ENCODE results near the gene OR4K17.
"Not testable (repeated sequence)": the region's sequence is repeated elsewhere in the genome, so short reads cannot be mapped to it uniquely, and the experiment has no call there.

Gene OR4K17, protein sequence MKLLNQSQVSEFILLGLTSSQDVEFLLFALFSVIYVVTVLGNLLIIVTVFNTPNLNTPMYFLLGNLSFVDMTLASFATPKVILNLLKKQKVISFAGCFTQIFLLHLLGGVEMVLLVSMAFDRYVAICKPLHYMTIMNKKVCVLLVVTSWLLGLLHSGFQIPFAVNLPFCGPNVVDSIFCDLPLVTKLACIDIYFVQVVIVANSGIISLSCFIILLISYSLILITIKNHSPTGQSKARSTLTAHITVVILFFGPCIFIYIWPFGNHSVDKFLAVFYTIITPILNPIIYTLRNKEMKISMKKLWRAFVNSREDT

DNA sequence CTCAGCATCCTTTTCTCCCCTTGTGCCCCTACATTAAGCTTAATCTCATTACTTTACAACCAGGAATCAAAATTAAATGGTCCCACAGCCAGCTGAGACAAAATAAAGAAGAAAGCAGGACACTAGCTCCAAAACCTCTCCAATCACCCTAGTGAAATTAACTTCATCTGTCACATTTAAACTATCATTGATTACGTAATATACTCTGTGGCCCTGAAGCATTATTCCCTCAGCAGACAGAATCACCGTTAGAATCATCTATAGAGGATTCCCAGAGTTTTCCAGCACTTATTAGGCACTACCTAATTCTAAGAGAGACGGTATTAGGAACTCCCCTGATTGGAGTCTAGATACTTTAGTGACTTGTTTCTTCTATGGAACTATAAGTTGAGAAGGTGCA is at the start of gene OR4K17:
OR4K17 (plus strand) TSS at position 302 of the 400 bp plus-strand sequence. CDS start 6,761 bp downstream, outside the sequence.
- DNase-seq = no peak

- DNase-seq = no peak
Measured at GRCh38 chr14:20092050-20092449, 18.5 kb upstream of the OR4K17 start.

DNA sequence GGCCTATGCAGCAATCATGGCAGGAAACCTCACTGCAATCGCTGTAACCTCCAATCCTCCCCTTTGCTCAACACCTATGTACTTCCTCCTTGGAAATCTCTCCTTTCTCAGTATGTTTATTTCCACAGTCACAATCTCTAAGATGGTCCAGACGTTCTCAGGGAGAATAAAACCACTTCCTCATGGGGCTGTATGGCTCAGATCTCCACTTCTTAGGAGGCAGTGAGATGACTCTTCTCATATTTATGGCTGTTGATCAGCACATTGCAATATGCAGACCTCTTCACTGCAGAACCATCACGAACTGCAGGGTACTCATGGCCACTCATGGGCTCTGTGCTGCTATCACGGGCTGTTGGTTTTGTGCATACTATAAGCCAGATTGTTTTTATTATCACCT is 17.1 kb upstream of the OR4K17 start:
- no peak for DNase-seq

- DNase-seq = not testable (repeated sequence)
Measured at GRCh38 chr14:20098926-20099770, 11.4 kb upstream of the OR4K17 start.

DNA sequence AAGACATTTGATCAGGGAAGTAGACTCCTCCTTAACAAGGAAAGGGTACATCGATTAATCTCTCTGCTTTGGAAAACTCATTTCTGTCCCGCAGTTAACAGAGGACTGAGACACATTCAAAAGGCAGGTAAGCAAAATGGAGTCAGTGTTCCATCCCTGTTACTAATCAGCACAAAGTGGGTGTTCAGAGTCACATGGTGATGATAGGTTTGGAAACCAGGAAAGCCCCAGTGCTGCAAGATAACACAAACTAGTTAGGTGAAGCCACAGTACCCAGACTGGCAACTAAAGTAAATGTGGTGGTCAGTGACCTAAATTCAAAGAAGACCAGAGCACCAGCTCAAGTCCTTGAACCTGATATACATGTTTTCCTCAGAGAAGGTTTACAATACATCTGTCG is 1.8 kb downstream of the OR4K17 start:
- DNase-seq = no peak

DNA sequence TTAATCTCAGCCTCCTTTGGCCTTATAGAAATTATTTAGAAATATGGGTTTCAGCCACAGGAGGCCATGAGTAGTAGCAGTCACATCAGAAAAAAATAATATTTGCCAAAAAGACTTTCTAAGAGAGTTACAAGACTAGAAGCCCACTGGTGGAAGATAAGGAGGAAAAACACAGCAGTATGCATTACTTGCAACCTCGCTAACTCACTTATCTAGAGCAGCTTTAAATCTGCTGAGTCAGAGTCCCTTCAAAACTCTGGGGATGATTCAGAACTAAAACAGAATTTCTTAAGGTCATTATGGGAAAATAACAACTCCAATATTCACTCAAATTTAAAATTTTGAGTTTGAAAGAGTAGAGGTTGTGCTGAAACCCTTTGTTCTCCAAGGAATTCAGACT is 6.2 kb downstream of the OR4K17 start:
- no peak for DNase-seq

GRCh38 chr14:20118795-20119194 is 8.3 kb downstream of the OR4K17 start:
- no peak for DNase-seq

- DNase-seq = no peak
Measured at GRCh38 chr14:20138520-20138919, 28.0 kb downstream of the OR4K17 start, which contains the start of gene OR4N5. OR4N5 (plus strand) TSS chr14:20138820; CDS start chr14:20143736, 4,916 bp downstream.

DNA sequence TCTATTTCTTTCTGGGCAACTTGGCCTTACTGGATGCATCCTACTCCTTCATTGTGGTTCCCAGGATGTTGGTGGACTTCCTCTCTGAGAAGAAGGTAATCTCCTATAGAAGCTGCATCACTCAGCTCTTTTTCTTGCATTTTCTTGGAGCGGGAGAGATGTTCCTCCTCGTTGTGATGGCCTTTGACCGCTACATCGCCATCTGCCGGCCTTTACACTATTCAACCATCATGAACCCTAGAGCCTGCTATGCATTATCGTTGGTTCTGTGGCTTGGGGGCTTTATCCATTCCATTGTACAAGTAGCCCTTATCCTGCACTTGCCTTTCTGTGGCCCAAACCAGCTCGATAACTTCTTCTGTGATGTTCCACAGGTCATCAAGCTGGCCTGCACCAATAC is 33.4 kb downstream of the OR4K17 start:
- no peak for DNase-seq

- no peak for DNase-seq
Measured at GRCh38 chr14:20144820-20145219, 34.3 kb downstream of the OR4K17 start.

GRCh38 chr14:20164462-20164861 is 53.9 kb downstream of the OR4K17 start:
- no peak for DNase-seq

GRCh38 chr14:20167091-20167490 is 56.6 kb downstream of the OR4K17 start:
- no peak for DNase-seq

DNA sequence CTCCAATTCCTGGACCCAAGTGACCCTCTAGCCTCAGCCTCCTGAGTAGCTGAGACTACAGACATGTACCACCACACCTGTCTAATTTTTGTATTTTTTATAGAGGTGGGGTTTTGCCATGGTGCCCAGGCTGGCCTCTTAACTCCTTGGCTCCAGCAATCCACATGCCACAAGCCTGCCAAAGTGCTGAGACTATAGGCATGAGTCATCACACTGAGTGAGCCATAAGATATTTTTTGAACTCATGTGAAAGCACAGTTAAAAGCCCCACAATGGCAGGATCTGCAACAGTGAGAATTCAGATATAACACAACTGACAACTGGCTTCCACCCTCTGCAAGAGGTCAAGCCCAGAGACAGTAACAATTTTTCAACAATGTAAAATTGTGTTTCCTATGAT is 59.3 kb downstream of the OR4K17 start:
- DNase-seq = not testable (repeated sequence)

All from 8988T (cell line).